Stimulated activated CD8-positive, alpha-beta memory T cell treated with anti-CD3 and anti-CD28 coated beads, Interleukin-15, amount 100 ng/mL, for 48 hours (primary cell): Measurements from ENCODE around the gene CEP44.
"Not testable (repeated sequence)": the region's sequence is repeated elsewhere in the genome, so short reads cannot be mapped to it uniquely, and the experiment has no call there.

Experiments used
- DNase-seq, 2 donors: peaks; one replicate each; pipeline ENCODE4 v3.0.0-alpha.2; 2020; ENCODE audit warnings: low read depth in 2 of 2

CEP44 gene, protein sequence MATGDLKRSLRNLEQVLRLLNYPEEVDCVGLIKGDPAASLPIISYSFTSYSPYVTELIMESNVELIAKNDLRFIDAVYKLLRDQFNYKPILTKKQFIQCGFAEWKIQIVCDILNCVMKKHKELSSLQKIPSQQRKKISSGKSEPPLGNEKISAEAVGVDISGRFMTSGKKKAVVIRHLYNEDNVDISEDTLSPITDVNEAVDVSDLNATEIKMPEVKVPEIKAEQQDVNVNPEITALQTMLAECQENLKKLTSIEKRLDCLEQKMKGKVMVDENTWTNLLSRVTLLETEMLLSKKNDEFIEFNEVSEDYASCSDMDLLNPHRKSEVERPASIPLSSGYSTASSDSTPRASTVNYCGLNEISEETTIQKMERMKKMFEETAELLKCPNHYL

DNA sequence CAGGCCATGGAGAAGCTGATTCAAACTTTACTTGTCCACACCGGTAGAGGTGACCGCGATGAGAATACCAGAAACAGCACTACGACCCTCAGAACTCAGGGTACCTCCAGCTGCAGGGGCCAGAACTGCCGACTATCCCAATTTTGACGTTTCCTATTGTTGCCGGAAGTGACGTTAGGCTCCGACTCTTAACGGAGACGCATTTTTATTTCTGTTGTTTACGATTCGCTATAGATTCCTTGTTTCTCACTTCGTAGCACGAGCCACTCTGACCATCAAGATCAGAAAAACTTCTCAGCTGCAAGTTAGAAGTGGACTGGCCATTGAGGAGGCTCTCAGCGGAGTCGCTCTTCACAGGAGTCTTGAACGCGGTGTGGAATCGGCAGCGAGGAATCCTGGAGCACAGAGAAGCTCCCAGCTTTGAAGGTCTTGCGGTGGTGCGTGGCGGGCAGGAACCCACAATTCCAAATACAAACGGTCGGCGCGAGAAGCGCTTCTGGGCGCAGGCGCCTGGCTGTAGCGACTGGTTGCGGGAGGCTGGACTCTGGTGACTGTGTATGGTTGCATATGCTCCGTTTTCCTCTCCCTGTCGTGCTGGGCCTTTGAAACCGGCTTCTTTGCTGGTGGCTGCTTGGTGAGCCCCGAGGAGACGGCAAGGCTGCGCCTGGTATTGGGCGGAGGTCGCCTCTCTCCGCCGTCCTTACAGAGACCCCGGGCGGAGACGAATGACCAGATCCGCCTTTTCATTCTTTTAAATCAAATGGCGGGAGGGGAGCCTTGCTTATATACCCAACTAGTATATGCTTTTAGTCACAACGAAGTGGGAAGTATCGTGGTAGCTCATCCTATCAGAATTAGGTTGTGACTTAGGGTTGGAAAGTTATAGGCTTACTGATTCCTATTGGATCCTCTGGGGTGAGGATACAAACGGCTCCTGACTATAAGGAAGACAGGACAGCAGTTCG lies at the start of gene CEP44, which contains the start of gene FBXO8:
TSS of gene CEP44 (plus strand) at position 405 of the 965 bp plus-strand sequence. CDS start 15,211 bp downstream, outside the sequence.
TSS of gene FBXO8 (minus strand) at position 161 of the 965 bp plus-strand sequence. CDS start 20,575 bp downstream, outside the sequence.
- DNase-seq = peak; percentile 33 to 34

DNA sequence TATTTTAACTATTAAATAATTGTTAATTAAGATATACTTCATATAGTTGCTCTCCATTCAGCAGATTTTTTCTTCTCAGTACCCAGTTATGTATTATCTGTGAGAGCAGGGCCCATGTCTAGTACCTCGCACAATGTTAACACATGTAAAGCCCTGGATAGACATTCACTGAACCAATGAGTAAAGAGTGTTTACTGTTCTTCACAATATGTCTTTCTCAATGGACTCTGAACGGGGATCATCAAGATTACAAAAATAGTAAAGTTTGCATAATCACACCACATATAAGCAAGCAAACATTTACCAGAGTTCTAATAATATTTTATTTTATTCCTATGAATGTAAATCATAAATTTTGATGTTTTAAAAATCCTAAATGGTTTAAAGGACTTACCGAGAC lies 47.4 kb upstream of the CEP44 start:
- no peak for DNase-seq

DNA sequence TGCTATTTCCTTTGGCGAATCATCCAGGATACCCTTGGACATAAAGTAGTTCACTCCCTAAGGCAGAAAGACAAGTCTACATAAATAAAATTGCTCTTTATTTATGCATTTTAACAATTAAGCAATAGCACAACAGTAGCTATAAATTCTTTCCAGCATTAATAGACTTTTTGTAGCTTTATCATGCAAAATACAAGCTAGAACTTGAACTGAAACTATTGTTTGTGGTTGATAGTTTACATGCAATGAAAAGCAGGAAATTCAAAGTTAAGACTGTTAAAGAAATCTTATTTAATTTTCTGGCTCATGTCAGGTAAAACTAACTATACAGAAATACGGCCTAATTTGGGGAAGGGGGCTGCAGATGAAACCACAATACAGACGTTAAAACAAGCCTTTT lies 42.5 kb upstream of the CEP44 start:
- DNase-seq = no peak

DNA sequence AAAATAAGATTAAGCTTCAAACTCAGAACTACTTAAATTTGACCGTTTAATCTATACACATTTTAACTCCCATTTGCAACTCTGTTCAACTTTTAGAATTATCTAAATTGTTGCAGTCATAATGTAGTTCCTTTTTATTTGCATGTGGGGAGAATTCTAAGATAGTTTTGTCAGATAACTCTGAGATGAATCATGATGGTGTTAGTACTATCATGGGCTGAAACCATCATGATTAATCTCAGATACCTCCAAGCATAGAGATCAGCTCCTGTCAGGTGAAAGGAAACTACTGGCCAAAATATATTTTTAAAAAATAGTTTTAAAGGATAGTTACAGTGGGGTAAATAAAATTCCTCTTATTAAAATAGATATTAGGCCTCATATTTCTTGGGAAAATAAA lies 39.3 kb upstream of the CEP44 start:
- no peak for DNase-seq

DNA sequence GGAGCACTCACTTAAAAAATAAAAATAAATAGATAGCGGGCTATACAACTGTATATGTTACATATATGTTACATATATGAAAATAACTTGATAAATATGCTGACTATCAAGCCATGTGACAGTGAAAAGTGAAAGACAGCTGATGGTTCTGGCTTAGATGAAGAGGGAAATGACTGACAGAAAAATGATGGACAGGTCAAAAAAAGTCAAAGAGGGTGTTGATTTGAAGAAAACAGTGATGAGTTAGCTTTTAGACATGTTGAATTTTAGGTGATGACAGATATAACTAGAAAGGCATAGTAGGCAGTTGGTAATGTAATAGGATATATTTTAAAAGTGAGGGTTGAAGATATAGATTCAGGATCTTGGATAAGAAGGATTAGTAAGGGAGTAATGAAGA lies 38.0 kb upstream of the CEP44 start:
- no peak for DNase-seq

DNA sequence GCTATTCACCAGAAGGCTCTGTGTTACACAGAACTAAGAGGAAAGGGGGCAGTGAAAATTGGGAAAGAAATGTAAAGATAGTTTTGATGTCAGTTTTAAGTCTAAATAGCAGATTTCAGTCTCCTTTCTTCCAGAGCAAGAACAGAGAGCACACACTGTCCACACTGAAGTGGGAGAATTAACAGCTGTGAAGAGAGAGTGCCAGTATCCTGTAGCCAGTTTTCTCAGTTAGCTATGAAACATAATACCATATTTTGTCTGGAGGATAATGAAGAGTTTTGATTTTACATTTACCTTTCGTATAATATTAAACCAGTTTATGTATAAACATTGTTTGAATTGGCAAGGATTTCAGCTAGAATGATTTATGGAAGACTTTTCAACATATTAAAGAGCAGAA lies 35.3 kb upstream of the CEP44 start:
- no peak for DNase-seq

DNA sequence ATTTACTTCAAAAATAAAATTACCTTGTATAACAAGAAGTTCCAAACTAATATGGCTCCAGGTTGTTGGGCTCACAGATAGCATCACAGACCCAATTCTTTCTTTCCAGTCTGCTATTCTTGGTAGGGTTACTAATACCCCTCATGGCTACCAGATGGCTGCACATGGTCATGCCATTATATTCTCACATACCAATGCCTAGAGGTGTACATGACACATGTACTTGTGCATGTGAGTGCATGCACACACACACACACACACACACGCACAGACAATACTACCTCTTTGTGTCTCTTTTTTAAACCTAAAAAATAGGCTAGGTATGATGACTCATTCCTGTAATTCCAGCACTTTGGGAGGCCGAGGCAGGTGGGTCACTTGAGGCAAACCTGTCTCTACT lies 31.3 kb upstream of the CEP44 start:
- DNase-seq = no peak

DNA sequence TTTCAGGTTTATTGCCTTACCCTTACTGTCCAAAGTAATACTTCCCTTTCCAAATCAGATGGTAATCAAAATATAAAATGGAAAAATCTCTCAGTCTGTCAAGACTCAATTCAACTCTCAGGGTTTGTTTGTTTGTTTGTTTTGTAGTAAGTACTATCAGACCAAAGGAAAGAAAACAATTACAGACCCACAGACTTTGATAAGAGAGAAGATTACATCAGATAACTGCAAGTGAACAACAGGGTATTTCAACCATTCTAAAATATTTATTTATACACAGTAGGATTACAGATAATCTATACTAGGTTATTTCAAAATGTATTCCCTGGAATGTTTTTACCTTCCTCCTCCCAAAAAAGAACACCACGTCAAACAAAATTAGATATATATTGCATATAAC lies 29.1 kb upstream of the CEP44 start:
- no peak for DNase-seq

DNA sequence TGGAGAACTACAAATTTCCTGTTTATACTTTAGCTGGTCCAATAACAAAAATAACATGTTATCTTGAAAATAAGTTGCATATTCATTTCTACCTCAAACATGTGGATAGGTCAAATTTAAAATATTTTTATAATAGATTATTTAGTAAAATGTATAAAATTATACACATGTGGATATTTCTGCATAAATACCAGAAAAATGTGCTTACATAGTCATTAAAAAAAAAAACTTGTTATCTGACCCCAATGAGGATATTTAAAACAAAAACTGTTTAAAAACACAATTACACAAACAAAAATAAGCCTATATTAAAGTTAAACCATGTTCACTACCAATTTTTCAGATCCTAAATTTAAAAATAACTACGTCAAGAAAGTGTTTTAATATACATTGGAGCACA lies 28.3 kb upstream of the CEP44 start:
- no peak for DNase-seq

DNA sequence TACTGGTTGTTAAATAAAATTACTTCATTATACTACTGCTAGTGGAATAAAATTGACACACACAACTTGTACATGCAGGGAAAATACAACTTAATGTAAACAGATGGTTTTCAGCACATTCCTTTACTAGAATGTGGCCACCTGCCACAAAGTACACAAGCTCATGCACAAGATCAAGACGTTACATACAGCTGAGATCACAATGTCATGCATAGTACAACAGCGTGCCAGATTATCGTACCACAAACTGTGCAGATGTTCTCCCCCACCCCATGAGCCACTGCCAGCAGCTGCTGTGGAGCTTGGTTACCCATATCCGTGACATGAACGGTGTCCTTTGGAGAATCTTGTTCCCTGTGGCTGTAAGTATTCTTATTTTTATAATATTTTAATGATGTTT lies 27.9 kb upstream of the CEP44 start:
- no peak for DNase-seq

DNA sequence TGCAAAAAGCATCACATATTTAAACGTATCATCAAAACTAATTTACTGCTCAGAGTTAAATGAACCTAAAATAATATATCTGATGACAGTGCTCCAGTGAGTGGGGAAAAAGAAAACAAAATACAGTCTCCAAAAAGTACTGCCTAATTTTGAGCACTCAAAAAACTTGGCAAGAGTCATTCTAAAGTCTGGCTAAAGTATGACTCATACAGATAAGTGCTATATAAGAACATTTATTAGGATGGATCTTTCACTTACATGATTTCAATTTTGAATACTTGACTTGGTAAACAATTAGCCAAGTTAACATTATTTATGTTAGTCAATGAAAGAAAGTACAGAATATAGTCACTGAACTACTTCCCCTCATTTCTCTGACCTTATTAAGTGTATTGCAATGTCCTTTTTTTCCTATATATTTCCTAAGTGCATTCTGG lies 27.4 kb upstream of the CEP44 start:
- no peak for DNase-seq

DNA sequence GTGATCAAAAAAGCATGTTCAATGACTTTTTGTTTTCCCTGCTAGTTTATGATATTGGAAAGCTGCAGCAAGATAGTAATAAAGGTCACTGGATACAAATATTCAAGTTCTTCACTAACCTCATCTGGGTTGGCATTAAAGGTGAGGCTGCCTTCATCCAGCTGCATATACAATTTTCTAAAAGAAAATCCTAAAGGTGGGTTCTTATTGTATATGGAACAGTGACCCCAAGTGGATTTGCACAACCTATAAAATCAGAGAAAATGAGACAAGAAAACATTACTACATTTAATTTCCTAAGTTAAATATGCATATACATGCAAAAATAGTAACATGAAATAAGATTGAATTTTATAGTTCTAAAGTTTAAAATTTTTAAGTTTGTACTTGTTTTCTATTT lies 24.1 kb upstream of the CEP44 start:
- DNase-seq = no peak

DNA sequence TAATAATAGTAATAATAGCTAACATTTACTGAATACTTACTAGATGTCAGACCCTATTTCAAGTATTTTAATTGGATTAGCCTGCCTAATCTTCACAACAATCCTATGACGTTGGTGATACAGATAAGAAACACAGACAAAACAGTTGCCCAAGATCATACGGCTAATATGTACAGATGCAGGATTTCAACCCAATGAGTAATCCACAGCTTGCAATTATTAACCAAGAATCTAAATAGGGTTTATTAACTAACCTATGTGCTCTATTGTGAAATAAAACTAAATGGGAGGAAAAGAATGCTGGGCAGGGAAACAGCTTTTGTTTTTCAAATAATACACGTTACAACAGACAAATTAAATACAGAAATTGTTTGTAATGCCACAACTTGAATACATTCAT lies 23.6 kb upstream of the CEP44 start:
- DNase-seq = no peak

DNA sequence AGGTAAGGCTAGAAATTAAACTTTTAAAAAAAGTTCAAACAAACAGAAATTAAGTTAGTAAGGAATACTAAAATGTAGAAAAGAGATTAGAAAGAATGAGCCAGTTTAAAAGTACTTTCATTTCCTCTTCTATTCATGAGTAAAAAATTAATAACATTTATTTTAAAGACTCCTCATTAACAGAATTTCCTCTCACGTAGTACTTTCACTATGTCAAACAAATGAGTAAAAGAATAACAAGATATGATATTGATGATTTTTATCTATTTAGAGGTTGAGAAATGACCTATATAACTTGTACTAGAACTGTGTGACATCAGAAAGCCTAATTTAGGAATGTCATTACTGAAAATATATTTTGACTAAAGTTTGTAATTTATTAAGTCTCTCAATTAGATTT lies 22.3 kb upstream of the CEP44 start:
- DNase-seq = not testable (repeated sequence)

DNA sequence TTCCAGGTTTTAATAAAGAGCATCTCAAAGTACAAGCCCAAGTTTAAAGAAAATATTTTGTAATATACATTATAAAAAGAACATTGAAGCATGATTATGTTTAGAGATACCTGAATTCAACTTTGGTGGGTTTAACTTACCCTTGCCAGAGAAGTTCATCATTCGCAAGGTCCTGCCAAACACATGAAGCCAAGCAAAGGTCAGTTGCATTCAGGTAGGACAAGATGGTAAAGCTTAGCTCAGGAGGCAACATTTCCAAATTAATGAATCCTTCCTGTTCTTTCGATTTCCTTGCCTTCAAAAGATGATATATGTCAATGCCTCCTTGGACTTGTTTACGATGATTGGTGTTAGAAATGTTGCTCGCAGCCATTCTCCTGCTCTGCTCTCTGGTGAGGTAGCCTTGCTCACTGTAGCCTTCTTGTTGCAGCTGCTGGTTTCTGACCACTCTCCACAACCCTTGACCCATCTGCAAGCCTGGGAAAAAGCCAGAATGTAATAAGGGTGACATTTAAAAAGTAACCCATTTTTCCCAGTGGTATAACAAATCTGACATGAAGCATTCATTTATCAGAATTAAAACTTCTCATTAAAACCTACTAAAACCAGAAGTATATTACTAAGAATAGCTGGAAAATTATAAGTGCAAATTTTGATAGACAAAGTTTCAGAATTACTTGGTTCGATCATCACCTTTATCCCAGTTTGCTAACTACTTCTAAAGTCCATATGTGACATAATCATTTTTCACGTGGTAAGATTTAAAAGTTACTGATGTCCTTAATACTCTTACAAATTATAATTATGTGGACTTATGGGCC lies 20.9 kb upstream of the CEP44 start:
- DNase-seq = no peak

DNA sequence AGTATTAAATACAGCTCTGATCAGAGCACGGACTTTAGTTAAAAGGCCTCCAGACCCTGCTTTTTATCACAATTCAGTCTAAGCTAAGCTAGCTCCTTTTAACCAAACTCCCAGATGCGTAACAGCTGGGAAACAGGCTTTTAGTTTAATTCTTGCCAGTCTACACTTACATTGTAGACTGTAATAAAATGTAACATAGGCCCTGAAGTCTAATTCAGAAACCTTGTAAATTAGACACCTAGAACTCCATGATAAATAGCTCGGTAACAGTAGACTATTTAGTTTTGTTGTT lies 20.3 kb upstream of the CEP44 start:
- DNase-seq = no peak

DNA sequence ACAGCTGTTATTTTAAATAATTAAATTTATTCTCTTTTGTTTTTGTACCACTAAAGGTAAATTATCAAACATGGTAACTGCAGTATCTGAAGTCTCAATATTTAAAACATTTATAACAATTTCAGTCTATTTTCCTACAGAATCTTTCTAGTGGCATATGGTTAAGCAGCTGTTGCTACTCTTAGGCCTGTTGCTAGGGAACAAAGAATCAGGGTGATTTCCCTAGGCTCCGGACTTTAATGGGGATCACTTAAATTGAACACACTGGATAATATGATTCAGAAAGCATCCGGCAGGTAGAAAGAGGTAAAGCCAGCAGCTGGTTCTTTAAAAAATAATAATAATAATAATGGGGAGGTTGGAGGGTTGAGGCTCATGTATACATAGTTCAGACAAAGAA lies 17.8 kb upstream of the CEP44 start:
- DNase-seq = no peak

DNA sequence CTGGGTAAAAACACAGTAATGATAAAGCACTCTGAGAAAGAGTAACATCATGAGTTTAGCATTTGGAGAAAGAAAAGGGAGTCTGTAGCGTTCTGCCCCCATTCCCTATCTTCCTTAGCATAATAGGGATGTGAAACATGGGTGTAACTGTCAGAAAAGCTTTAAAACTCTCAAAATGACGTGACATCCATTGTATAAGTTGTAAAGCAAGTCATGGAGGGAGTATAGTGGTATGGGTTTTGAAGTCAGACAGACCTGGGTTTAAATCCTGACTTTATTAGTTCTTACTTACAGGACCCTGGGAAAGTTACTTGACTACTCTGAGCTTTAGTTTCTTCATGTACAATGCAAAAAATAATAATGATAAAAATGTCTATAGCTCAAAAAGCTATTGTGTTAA lies 17.3 kb upstream of the CEP44 start:
- DNase-seq = no peak

DNA sequence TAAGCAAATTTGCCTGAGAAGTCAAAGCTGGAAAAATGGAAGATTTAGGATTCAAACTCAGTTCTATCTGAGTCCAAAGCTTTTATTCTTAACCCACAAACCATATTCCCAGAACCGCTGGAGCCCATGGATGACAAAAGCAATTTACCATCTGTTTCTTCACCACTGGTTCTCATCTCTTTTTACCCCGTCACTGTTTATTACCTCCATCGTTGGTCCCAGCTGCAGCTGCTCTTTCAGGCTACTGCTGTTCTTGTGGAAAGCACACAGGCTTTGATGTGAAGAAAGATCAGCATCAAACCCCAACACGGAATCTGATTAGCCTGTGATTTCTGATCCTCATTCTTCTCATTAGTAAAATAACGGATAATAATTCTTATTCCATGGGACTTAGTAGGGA lies 9.8 kb upstream of the CEP44 start:
- DNase-seq = no peak

DNA sequence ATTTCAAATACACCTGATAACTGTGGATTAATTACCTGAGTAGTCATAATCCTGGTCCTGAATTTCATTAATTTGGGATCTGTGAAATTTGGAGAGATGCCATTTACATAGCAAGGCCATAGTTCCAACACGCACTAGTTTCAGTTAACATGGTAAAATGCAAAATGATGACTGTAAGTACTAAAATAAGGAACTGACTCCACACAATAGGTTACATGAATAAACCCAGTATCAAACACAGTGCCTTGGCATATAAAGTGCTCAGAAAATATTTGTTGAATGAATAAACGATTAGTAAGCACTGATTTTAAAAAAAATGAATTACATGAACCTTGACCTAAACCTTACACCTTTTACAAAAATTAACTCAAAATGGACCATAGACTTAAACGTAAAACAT lies 9.3 kb upstream of the CEP44 start:
- DNase-seq = no peak

DNA sequence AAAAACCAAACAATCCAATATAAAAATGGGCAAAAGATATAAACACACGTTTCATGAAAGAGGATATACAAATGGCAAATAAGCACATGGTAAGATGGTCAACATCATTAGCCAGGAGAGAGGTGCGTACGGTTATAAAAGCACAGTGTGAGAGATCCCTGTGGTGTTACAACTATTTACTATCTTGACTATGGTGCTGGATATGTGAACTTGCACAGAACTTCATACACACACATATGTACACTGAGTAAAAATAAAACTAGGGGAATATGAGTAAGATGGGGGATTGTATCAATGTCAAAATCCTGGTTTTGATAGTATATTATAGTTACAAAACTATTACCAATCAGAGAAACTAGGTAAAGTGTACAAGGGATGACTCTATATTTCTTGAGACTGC lies 8.6 kb upstream of the CEP44 start:
- DNase-seq = no peak

DNA sequence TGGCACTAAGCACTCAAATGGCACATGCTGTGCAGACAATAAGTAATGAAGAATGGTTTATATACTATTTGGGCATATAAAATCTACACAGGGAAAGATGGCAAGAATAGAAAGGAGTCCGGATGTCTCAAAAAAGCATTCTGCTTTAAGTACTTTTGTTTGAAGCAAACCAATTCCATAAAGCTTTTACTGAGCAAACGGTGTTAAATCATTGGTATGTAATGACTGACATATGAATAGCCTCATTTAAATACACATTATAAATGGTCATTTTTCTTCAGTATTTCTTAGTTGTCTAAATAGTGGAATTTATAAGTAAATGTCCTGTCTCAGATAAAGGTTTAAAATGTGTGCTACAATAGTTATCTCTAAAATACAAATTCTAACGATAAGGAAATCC lies 6.3 kb upstream of the CEP44 start:
- DNase-seq = no peak
